ENCODE results near the gene ASCL5. TPM values are rescaled to one million over a fixed set of nuclear protein-coding genes. Genes with fewer than 3 reads are reported as not detected.

The ASCL5 gene
- total RNA-seq, 1 experiment from 2014 or later = not detected

DNA sequence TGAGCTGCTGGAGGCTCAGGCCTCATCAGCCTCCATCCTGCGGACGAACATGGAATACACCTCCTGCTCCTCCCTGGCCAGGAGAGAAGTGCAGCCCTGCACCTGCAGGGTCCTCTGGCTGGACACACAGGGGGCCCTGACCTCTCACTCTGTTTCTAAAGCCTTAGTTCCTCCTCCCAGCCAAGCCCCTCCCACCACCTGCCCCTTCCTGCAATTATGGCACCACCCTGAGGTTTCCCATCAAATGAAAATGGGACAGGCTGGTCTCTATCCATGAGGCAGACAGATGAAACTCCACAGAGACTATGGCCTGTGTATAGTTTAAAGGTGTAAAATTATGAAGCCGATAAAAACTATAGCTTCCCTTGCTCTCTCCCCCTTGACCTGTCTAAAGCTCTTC lies 57.3 kb downstream of the ASCL5 start:
- ChIA-PET POLR2A (no interaction called here), CTCF (no interaction called here)
- TF ChIP-seq SIN3A (IDR thresholded peaks at IDR 0.05; ENCODE audit: borderline replicate concordance, insufficient read depth, low read depth, low read length) (no peak), POLR2AphosphoS5 (IDR thresholded peaks at IDR 0.05; ENCODE audit: low read depth, low read length) (no peak), TCF7L2 (IDR thresholded peaks at IDR 0.05; ENCODE audit: low read depth, low read length) (no peak)
- TF ChIP-seq, protein P1, sequence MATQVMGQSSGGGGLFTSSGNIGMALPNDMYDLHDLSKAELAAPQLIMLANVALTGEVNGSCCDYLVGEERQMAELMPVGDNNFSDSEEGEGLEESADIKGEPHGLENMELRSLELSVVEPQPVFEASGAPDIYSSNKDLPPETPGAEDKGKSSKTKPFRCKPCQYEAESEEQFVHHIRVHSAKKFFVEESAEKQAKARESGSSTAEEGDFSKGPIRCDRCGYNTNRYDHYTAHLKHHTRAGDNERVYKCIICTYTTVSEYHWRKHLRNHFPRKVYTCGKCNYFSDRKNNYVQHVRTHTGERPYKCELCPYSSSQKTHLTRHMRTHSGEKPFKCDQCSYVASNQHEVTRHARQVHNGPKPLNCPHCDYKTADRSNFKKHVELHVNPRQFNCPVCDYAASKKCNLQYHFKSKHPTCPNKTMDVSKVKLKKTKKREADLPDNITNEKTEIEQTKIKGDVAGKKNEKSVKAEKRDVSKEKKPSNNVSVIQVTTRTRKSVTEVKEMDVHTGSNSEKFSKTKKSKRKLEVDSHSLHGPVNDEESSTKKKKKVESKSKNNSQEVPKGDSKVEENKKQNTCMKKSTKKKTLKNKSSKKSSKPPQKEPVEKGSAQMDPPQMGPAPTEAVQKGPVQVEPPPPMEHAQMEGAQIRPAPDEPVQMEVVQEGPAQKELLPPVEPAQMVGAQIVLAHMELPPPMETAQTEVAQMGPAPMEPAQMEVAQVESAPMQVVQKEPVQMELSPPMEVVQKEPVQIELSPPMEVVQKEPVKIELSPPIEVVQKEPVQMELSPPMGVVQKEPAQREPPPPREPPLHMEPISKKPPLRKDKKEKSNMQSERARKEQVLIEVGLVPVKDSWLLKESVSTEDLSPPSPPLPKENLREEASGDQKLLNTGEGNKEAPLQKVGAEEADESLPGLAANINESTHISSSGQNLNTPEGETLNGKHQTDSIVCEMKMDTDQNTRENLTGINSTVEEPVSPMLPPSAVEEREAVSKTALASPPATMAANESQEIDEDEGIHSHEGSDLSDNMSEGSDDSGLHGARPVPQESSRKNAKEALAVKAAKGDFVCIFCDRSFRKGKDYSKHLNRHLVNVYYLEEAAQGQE (IDR thresholded peaks at IDR 0.05; ENCODE audit: insufficient read depth in 1 of 2, low read depth in 2 of 2, low read length in 1 of 2) = no peak
- TF ChIP-seq, protein P2, sequence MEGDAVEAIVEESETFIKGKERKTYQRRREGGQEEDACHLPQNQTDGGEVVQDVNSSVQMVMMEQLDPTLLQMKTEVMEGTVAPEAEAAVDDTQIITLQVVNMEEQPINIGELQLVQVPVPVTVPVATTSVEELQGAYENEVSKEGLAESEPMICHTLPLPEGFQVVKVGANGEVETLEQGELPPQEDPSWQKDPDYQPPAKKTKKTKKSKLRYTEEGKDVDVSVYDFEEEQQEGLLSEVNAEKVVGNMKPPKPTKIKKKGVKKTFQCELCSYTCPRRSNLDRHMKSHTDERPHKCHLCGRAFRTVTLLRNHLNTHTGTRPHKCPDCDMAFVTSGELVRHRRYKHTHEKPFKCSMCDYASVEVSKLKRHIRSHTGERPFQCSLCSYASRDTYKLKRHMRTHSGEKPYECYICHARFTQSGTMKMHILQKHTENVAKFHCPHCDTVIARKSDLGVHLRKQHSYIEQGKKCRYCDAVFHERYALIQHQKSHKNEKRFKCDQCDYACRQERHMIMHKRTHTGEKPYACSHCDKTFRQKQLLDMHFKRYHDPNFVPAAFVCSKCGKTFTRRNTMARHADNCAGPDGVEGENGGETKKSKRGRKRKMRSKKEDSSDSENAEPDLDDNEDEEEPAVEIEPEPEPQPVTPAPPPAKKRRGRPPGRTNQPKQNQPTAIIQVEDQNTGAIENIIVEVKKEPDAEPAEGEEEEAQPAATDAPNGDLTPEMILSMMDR (IDR thresholded peaks at IDR 0.05) = no peak
- no peak for DNase-seq (ENCODE audit: low read depth, low spot score)
- no peaks in the 10 kb centered on the region for H3K9me3 ChIP-seq (ENCODE audit: control insufficient read depth, insufficient read depth, low read depth, low read length)
- H3K4me1 ChIP-seq (ENCODE audit: control insufficient read depth, insufficient read depth, low read length) = no peaks in the 10 kb centered on the region
- H3K4me3 ChIP-seq (ENCODE audit: low read depth in 2 of 2, low read length in 2 of 2) = no peak overlapping the region
- BruUV-seq (replicated peaks) = no TSS peak
- no peaks in the 10 kb centered on the region for H3K36me3 ChIP-seq (ENCODE audit: control insufficient read depth, insufficient read depth, low read length)
- no peak overlapping the region for H3K27ac ChIP-seq (ENCODE audit: low read length)
- H3K27me3 ChIP-seq (ENCODE audit: control insufficient read depth, insufficient read depth, low read length) = 0 out of 2 replicates have a peak, but pooled peaks cover 9% of the 10 kb centered on the region
- ATAC-seq = no peak
- in situ Hi-C loops (cut with HindIII; ENCODE audit: low pct_unique_long_range_greater_than_20kb, low sequenced_read_pairs) = no loop called here
- intact Hi-C loops (cut with micrococcal nuclease; ENCODE audit: unreplicated experiment) = no loop called here

DNA sequence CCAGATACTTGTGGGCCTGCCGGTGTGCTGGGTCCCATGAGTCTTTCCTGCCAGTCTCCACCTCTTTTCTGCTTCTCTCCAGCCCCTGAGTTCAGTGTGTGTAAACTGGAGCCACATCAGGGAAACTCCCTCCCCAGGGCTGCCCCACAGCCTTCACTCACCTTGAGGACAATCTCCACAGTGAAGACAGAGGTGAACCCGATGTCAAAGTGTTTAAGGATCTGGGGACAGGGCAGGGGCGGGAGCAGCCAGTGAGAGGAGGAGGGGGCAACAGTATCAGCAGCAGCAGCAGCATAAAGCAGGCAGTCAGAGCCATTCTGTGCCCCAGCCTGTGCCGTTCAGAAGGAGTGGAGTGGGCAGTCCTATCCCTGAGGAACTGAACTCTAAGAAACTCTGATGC lies 58.0 kb downstream of the ASCL5 start:
- ChIA-PET POLR2A (no interaction called here), CTCF (no interaction called here)
- no peaks in the 10 kb centered on the region for H3K36me3 ChIP-seq (ENCODE audit: control insufficient read depth, insufficient read depth, low read length)
- H3K4me3 ChIP-seq (ENCODE audit: low read depth in 2 of 2, low read length in 2 of 2) = no peak overlapping the region
- H3K9me3 ChIP-seq (ENCODE audit: control insufficient read depth, insufficient read depth, low read depth, low read length) = no peaks in the 10 kb centered on the region
- no peak for ATAC-seq
- no peak for DNase-seq (ENCODE audit: low read depth, low spot score)
- TF ChIP-seq, protein P1 (IDR thresholded peaks at IDR 0.05; ENCODE audit: insufficient read depth in 1 of 2, low read depth in 2 of 2, low read length in 1 of 2) = no peak
- TF ChIP-seq, protein P2 (IDR thresholded peaks at IDR 0.05) = no peak
- TF ChIP-seq TCF7L2 (IDR thresholded peaks at IDR 0.05; ENCODE audit: low read depth, low read length) (no peak), POLR2AphosphoS5 (IDR thresholded peaks at IDR 0.05; ENCODE audit: low read depth, low read length) (no peak), SIN3A (IDR thresholded peaks at IDR 0.05; ENCODE audit: borderline replicate concordance, insufficient read depth, low read depth, low read length) (no peak)
- no peak overlapping the region for H3K27ac ChIP-seq (ENCODE audit: low read length)
- H3K4me1 ChIP-seq (ENCODE audit: control insufficient read depth, insufficient read depth, low read length) = no peaks in the 10 kb centered on the region
- in situ Hi-C loops (cut with HindIII; ENCODE audit: low pct_unique_long_range_greater_than_20kb, low sequenced_read_pairs) = no loop called here
- no TSS peak for BruUV-seq (replicated peaks)
- peaks cover 9% of the 10 kb centered on the region; the same call in 1 of the 2 replicates for H3K27me3 ChIP-seq (ENCODE audit: control insufficient read depth, insufficient read depth, low read length)
- intact Hi-C loops (cut with micrococcal nuclease; ENCODE audit: unreplicated experiment) = no loop called here

Data from Panc1 (cell line).